ENCODE measurements around the gene RGS14. TPM values are rescaled to one million over a fixed set of nuclear protein-coding genes. Genes with fewer than 3 reads are reported as not detected.
"Not testable (repeated sequence)": the region's sequence is repeated elsewhere in the genome, so short reads cannot be mapped to it uniquely, and the experiment has no call there.

The RGS14 gene
- total and polyA plus RNA-seq, 7 experiments from 2014 or later = 32.9 to 196 (median 100) TPM

- H3K27ac Mint-ChIP-seq; H3K4me1 ChIP-seq (ENCODE audit: control insufficient read depth in 2 of 2, insufficient read depth in 2 of 2, low read length in 2 of 2); H3K9me3 Mint-ChIP-seq; ATAC-seq; H3K27me3 ChIP-seq (ENCODE audit: control insufficient read depth in 2 of 2, insufficient read depth in 2 of 2, low read length in 2 of 2); H3K36me3 Mint-ChIP-seq; H3K4me3 Mint-ChIP-seq; DNase-seq; H3K4me3 ChIP-seq (ENCODE audit: low read length); H3K9me3 ChIP-seq (ENCODE audit: control insufficient read depth in 2 of 3, low read length in 3 of 3); intact Hi-C loops (cut with micrococcal nuclease); H3K27ac ChIP-seq (ENCODE audit: low read depth, low read length); H3K36me3 ChIP-seq (ENCODE audit: control insufficient read depth in 2 of 3, insufficient read depth in 3 of 3, low read length in 3 of 3); H3K27me3 Mint-ChIP-seq: not testable (repeated sequence)
- POLR2A ChIA-PET = interaction anchor here (11.1 to 23.7 kb wide), 2 partner anchors 9 to 26 kb away, joined by 179 to 804 read pairs; partner anchors contain the start of genes GRK6 and PRR7
- CTCF ChIA-PET = interaction anchor here (0.8 kb wide), 1 partner anchor 28 kb away, joined by 4 read pairs; no protein-coding TSS in a partner anchor
- peaks cover 6 to 22% (median 15%) of the 10 kb centered on the region in 7 donors for H3K4me1 Mint-ChIP-seq
These were observed 62.7 kb downstream of the RGS14 start for GRCh38 chr5:177420472-177420871.

- DNase-seq = no peak
- peaks cover 0 to under 1% (median 0%) of the 10 kb centered on the region in 5 donors for H3K27me3 Mint-ChIP-seq
- no peak overlapping the region for H3K4me3 Mint-ChIP-seq
- Histone ChIP-seq H3K27me3 (ENCODE audit: control insufficient read depth in 2 of 2, insufficient read depth in 2 of 2, low read length in 2 of 2) (no peaks in the 10 kb centered on the region), H3K27ac (ENCODE audit: low read depth, low read length) (no peak overlapping the region), H3K9me3 (ENCODE audit: control insufficient read depth in 2 of 3, low read length in 3 of 3) (no peaks in the 10 kb centered on the region), H3K4me1 (ENCODE audit: control insufficient read depth in 2 of 2, insufficient read depth in 2 of 2, low read length in 2 of 2) (peaks cover 10 to 12% of the 10 kb centered on the region in 2 donors), H3K4me3 (ENCODE audit: low read length) (no peak overlapping the region), H3K36me3 (ENCODE audit: control insufficient read depth in 2 of 3, insufficient read depth in 3 of 3, low read length in 3 of 3) (no peaks in the 10 kb centered on the region)
- peaks cover 0 to 2% (median 0%) of the 10 kb centered on the region in 11 donors for H3K9me3 Mint-ChIP-seq
- H3K27ac Mint-ChIP-seq = peak overlapping the region in 1 of 9 donors; percentile 48
- H3K4me1 Mint-ChIP-seq = peaks cover 9 to 25% (median 16%) of the 10 kb centered on the region in 7 donors
- ChIA-PET CTCF (interaction anchor here (1.5 kb wide), 1 partner anchor 18 kb away, joined by 6 read pairs; no protein-coding TSS in a partner anchor), POLR2A (interaction anchor here (0.9 to 23.7 kb wide), 4 partner anchors 8 to 26 kb away, joined by 3 to 804 read pairs (median 92); partner anchors contain the start of genes GRK6 and PRR7)
- H3K36me3 Mint-ChIP-seq = no peaks in the 10 kb centered on the region
- ATAC-seq = no peak
- intact Hi-C loops (cut with micrococcal nuclease) = no loop called here
These were observed 63.5 kb downstream of the RGS14 start for GRCh38 chr5:177421062-177421798.

Other genes starting within 250 kb of the RGS14 start
- gene NSD1, start 224.2 kb upstream of the RGS14 start, total RNA-seq = 100 to 1,000 TPM; 105 to 126 (median 117) TPM
- gene NSD1, start 224.2 kb upstream of the RGS14 start, polyA plus RNA-seq = 10 to 100 TPM; 57.0 to 65.4 TPM
- 10 to 100 TPM; 18.0 to 47.5 (median 24.3) TPM for gene RAB24, start 54.2 kb upstream of the RGS14 start, total RNA-seq
- 10 to 100 TPM; 14.9 to 17.1 TPM for gene RAB24, start 54.2 kb upstream of the RGS14 start, polyA plus RNA-seq
- gene PRELID1, start 54.1 kb upstream of the RGS14 start, total RNA-seq = 100 to 1,000 TPM in 1 of 5 experiments, 10 to 100 TPM in 4; 49.0 to 172 (median 57.2) TPM
- 100 to 1,000 TPM; 155 to 177 TPM for gene PRELID1, start 54.1 kb upstream of the RGS14 start, polyA plus RNA-seq
- 10 to 100 TPM in 4 of 5 experiments, 1 to 10 TPM in 1; 8.8 to 39.8 (median 18.3) TPM for gene MXD3, start 46.0 kb upstream of the RGS14 start, total RNA-seq
- under 1 TPM; 0.63 to 0.75 TPM for gene MXD3, start 46.0 kb upstream of the RGS14 start, polyA plus RNA-seq
- gene LMAN2, start 6.3 kb upstream of the RGS14 start, total RNA-seq = 100 to 1,000 TPM in 2 of 5 experiments, 10 to 100 TPM in 3; 71.8 to 144 (median 99.7) TPM
- gene LMAN2, start 6.3 kb upstream of the RGS14 start, polyA plus RNA-seq = 100 to 1,000 TPM; 194 to 202 TPM
- gene SLC34A1, start 26.5 kb downstream of the RGS14 start, total RNA-seq = under 1 TPM in 2 of 5 experiments, not detected in 3; 0.27 to 0.29 TPM
- not detected for gene SLC34A1, start 26.5 kb downstream of the RGS14 start, polyA plus RNA-seq
- not detected for gene PFN3, start 42.7 kb downstream of the RGS14 start, total RNA-seq
- not detected for gene PFN3, start 42.7 kb downstream of the RGS14 start, polyA plus RNA-seq
- gene F12, start 51.6 kb downstream of the RGS14 start, total RNA-seq = 1 to 10 TPM in 1 of 5 experiments, under 1 TPM in 2, not detected in 2; 0.16 to 2.1 (median 0.34) TPM
- under 1 TPM in 1 of 2 donors, not detected in 1; 0.64 TPM for gene F12, start 51.6 kb downstream of the RGS14 start, polyA plus RNA-seq
- 100 to 1,000 TPM; 161 to 246 (median 200) TPM for gene GRK6, start 68.8 kb downstream of the RGS14 start, total RNA-seq
- gene GRK6, start 68.8 kb downstream of the RGS14 start, polyA plus RNA-seq = 100 to 1,000 TPM in 1 of 2 donors, 10 to 100 TPM in 1; 78.8 to 202 TPM
- gene PRR7, start 88.9 kb downstream of the RGS14 start, total RNA-seq = 10 to 100 TPM in 2 of 5 experiments, 1 to 10 TPM in 3; 6.4 to 31.8 (median 6.8) TPM
- 10 to 100 TPM; 11.7 to 19.4 TPM for gene PRR7, start 88.9 kb downstream of the RGS14 start, polyA plus RNA-seq
- 1 to 10 TPM; 1.2 to 8.8 (median 5.7) TPM for gene DBN1, start 115.7 kb downstream of the RGS14 start, total RNA-seq
- 1 to 10 TPM in 1 of 2 donors, under 1 TPM in 1; 0.64 to 2.2 TPM for gene DBN1, start 115.7 kb downstream of the RGS14 start, polyA plus RNA-seq
- gene PDLIM7, start 139.7 kb downstream of the RGS14 start, total RNA-seq = 10 to 100 TPM in 3 of 5 experiments, 1 to 10 TPM in 2; 4.1 to 63.2 (median 11.9) TPM
- gene PDLIM7, start 139.7 kb downstream of the RGS14 start, polyA plus RNA-seq = 1 to 10 TPM; 2.7 to 4.5 TPM
- gene DOK3, start 151.9 kb downstream of the RGS14 start, total RNA-seq = 10 to 100 TPM in 1 of 5 experiments, 1 to 10 TPM in 4; 2.4 to 67.1 (median 6.0) TPM
- gene DOK3, start 151.9 kb downstream of the RGS14 start, polyA plus RNA-seq = under 1 TPM; 0.09 to 0.25 TPM
- 100 to 1,000 TPM in 1 of 5 experiments, 10 to 100 TPM in 4; 65.8 to 126 (median 76.1) TPM for gene DDX41, start 159.0 kb downstream of the RGS14 start, total RNA-seq
- 10 to 100 TPM; 39.2 to 54.6 TPM for gene DDX41, start 159.0 kb downstream of the RGS14 start, polyA plus RNA-seq
- 100 to 1,000 TPM; 102 to 275 (median 175) TPM for gene FAM193B, start 196.6 kb downstream of the RGS14 start, total RNA-seq
- gene FAM193B, start 196.6 kb downstream of the RGS14 start, polyA plus RNA-seq = 1 to 10 TPM; 4.1 TPM
- 100 to 1,000 TPM in 1 of 5 experiments, 10 to 100 TPM in 4; 50.5 to 144 (median 67.5) TPM for gene TMED9, start 234.3 kb downstream of the RGS14 start, total RNA-seq
- gene TMED9, start 234.3 kb downstream of the RGS14 start, polyA plus RNA-seq = 100 to 1,000 TPM in 1 of 2 donors, 10 to 100 TPM in 1; 99.7 to 103 TPM
- gene B4GALT7, start 242.2 kb downstream of the RGS14 start, total RNA-seq = 10 to 100 TPM; 25.4 to 42.2 (median 32.1) TPM
- 10 to 100 TPM; 18.8 to 24.9 TPM for gene B4GALT7, start 242.2 kb downstream of the RGS14 start, polyA plus RNA-seq

All from naive thymus-derived CD4-positive, alpha-beta T cell (primary cell).